Tongue (tissue), 2 donors: ENCODE measurements around the gene ARHGAP19. TPM values are rescaled to one million over a fixed set of nuclear protein-coding genes. Genes with fewer than 3 reads are reported as not detected.
A peak's percentile ranks its signal among the peaks of the same experiment; 100 is the strongest.

Experiments used
- DNase-seq: peaks from one replicate; pipeline ENCODE4 v3.0.0-alpha.2; 2015
- total RNA-seq: library from RNA; depleted of rRNA; stranded (reverse); fragments of >200 nt; gene quantifications from one replicate; pipeline ENCODE4 v1.2.3, GENCODE V29; 2014

ARHGAP19 gene
- total RNA-seq: 20.1 TPM

- DNase-seq: peak; percentile 99
Observed at GRCh38 chr10:97292097-97292861, at the start of gene ARHGAP19. Gene ARHGAP19, minus strand, starts transcription at chr10:97292637. Its CDS starts 10 bp downstream, at chr10:97292627.

- DNase-seq: no peak
Observed at GRCh38 chr10:97341416-97341815, 49.0 kb upstream of the ARHGAP19 start.

DNA sequence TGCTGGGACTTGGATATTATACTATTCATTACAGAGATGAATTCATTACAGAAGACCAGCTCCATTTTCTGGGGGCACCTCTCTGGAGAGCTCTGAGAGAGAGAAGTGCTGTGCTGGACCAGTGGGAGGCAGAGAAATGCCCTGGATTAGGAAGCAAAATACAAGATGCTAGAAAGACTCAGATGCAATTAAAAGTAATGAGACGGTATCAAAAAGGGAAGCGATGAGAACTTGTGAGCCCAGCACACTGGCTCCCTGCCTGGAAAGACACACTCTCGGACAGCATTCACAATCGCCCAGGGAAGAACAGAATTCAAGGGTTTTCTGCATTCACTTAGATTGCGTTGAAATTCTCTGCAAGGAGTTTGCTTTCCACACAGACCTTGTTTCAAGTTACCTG is 45.6 kb upstream of the ARHGAP19 start:
- no peak for DNase-seq

DNA sequence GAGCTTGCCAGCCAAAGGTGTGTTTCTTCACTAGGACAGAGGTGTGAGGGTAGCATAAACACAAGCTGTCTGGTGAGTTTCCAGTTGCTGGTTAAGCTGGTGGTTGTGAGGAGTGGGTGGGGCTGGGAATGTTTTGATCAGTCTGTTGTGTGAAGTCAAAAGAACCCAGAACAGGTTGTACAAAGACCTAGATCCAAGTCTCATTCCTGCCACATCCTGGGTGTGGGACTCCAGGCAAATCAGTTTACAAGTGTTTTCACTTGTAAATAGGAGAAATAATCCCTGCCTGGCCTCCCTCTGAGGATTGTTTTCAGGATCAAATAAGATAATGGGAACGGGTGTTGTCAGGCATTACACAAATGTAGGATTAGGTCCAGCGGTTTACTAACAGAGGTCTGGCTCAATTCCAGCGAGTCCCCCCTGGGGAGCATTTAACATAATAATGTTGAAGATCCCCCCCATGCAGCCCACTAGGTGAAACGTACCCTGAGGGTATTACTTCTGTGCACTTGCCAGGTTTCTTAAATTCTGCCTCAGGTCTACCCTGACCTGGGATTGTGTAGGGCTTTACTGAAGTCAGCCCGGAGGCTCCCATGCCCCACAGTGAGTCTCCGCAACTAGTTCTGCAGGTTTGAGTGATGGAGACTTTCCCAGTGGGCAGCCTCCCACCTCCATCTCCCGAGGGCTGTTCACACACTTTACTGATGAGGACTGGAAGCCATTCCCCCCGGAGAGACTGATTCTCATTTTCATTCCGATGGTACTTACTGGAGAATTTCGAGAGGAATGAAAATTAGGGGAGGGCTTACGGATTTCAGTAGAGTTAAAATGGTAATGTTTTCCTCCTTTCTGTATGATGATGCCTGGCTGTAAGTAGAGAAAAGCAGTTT is 44.8 kb upstream of the ARHGAP19 start:
- peak; percentile 46 for DNase-seq

DNA sequence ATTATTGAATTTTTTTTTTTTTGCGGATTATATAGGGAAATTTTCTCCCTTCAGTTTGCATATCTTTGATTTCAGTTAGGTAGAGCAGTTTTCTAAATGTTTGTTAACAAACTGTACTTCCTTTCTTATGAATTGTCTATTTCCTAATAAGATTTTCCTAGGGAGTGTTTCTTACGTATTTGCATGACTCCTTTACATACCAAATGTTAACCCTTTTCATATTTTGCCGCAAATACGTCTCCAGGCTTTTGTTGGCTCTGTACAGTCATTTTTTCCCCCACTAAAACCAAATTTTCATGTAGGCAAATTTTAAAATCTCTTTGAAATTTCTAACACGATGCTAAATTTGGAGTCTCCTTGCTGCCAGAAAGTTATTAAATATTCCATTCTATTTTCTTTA is 44.0 kb upstream of the ARHGAP19 start:
- DNase-seq: no peak

DNA sequence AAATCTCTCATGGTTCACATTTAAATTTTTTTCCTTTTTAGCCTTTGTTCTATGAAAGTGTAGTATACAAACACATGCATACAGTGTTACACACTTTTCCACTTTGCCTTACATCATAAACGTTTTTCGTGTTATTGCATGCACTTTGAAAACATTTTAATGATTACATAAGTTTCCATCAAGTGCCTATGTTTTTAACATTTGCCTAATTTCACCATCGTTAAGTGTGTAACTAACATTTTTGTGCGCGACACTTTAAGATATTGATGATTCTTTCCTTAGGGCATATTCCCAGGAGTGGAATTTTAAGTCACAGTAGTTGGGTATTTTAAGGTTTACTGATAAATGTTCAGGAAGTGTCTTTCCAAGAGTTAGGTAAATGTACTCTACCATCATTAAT is 43.6 kb upstream of the ARHGAP19 start:
- DNase-seq: no peak

DNA sequence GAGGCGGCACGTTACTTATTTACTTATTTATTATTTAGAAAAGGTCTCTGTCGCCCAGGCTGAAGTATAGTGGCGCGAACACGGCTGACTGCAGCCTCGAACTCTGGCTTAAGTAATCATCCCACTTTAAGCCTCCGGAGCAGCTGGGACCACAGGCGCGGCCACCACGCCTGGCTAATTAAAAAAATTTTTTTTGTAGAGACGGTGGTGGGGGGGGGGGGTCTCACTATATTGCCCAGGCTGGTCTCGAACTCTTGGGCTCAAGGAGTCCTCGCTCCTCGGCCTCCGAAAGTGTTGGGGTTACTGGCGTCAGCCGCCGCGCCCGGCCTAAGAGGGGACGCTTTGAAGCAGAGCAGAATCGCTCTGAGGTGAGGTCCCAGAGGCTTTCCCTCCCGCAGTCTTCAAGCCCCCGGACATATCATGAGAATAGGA is 42.8 kb upstream of the ARHGAP19 start:
- no peak for DNase-seq

- peak; percentile 96 for DNase-seq
Observed at GRCh38 chr10:97334370-97335175, 42.1 kb upstream of the ARHGAP19 start, which contains the start of gene FRAT2. Gene FRAT2, minus strand, starts transcription at chr10:97334729. Its CDS starts 157 bp downstream, at chr10:97334572.

DNA sequence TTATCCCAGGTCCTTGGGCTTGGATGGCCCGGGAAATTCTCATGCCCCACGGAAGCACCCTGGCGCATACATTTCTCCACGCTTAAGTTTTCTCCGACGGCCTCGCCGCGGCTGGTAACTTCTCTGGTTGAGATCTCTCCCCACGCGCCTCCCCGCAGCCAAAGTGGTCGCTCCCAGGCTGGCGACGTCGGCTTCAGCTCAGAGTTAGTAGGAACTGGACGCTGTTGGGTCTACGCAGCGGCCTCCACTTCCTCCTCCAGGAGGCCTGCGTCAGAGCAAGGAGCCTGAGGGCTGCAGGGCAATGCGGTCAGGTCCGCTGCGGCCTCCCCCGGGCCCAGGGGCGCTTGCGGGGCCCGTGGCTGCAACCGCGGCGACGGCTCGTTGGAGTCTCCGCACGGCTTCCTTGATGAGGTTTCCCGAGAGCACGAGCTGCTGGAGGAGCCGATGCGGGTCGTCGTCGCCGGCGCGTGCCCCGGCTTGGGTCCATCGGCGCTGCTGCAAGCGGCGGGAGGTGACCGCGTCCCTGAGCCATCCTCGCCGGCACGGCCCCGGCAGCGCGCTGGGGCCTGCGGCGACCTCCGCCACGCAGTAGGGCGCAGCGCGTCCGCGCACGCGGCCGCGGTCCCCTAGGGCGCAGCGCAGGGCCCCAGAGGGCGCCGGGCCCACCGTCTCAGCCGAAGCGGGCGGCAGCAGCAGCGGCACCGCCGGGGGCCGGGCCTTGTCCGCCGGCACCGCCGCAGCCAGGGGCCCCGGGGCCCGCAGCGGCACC is 41.3 kb upstream of the ARHGAP19 start:
- DNase-seq: peak; percentile 57

GRCh38 chr10:97333351-97333600 is 40.8 kb upstream of the ARHGAP19 start:
- DNase-seq: no peak

DNA sequence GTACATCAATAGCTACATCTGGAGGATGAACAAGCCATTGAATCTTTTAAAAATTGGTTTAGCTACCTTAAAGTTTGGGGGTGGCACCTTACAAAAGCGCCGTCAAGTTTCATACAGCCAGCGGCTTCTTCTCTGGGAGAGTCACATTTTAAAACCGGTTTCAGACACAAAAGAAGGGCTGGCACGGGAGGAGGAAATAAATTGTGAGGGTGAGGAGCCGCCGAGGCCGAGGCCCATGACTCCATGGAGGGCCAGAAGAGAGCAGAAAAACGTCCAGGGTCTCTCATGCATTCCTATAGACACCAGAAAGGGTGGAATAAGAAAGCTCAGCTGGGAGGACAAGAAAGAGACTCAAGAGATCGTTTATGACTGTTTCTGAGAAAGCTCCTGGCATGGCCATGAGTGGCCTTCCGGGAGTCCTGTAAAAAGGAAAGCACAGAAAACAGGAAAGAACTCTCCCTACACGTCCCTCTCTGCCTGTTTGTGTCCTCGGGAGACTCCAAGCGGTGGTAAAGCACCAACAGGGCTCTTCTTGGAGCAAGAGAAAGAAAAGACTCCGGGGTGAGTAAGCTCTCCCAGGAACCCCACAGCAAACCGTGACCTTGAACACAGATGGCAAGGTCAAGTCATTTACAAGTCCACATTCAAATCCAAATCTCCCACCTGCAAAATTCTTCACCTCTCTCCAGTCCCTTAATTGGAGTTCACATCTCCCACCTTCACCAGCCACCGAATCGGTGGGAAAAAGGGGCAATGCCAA is 40.3 kb upstream of the ARHGAP19 start:
- peak; percentile 70 for DNase-seq

DNA sequence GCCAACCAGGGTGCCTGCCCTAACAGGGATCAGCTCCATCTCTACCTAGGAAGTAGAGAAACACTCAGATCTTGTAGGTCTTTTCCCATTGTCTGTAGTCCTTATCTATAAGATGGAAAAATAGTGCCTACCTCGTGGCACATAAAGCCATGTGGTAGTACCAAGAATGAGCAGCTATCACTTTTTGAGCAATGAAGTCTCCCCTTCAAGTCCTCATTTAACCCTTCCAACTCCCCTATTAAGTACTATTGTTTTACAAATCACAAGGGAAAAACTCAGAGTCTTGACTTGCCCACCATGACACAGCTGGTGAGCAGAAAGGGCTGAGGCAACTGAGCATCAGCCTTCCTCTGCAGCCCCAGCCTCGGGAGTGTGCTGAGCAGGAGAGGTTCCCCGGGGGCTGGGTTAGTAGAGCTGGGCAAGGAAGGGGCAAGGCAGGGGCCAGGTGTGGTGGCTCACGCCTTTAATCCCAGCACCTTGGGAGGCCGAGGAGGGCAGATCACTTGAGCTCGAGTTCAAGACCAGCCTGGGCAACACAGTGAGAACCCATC is 38.8 kb upstream of the ARHGAP19 start:
- no peak for DNase-seq

GRCh38 chr10:97329766-97330165 is 37.3 kb upstream of the ARHGAP19 start:
- DNase-seq: no peak

DNA sequence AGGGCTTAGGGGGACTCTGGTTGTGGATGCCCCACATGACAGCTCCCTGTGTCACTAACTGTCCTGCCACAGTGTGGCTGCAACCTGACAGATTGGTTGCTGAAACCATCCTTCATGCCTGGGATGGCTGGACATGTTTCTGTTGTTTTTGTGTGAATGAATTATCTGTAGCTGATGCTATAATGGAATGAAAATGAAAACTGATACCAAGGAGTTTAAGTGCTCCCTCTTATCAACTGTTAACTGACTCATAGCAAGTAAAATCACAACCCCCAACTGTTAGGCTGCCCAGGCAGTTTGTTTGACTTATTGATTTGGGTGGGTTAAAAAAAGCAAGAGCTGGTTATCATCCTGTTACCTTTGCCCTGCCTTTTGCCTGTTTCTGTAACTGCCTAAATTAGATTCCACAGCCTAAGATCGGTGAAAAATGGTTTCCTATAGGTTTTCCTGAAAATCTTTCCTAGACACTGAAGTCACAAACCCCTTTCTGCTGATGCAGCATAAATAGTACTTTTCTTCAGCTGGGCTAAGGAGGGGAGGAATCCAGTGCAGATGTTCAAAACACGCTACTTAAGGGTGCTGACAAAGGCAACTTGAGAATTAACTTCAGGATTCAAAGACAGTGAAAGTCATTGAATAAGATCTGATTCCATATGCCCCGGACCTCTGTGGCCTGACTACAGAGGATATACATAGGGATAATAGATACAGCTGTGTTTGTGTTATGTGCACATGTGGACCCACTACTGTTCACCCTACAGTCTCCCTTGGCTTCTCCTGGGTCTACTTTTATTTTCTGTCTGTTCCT is 36.4 kb upstream of the ARHGAP19 start:
- DNase-seq: no peak

- DNase-seq: no peak
Observed at GRCh38 chr10:97327348-97328294, 35.2 kb upstream of the ARHGAP19 start.

- DNase-seq: no peak
Observed at GRCh38 chr10:97325754-97326153, 33.3 kb upstream of the ARHGAP19 start.

- no peak for DNase-seq
Observed at GRCh38 chr10:97323501-97323900, 31.1 kb upstream of the ARHGAP19 start.

DNA sequence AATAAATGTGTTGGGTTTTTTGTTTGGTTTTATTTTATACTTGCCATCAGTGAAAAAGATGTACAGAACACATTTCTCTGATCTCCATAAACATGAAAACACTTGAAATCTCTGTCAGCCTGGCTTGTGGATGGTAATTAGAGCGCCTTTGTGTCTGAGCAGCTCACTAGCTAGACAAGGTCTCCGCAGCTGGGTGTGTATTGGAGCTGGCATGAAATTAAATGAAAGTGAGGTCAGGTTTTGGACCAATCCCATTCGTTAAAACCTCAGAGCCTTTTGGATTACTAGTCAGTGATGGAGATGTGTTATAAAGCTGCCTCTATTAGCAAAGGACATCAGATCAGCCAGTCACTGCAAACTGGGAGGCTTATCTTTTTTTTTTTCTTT is 29.4 kb upstream of the ARHGAP19 start:
- peak; percentile 70 for DNase-seq
